HepG2 (cell line): ENCODE results near the gene EMILIN1. TPM values are rescaled to one million over a fixed set of nuclear protein-coding genes. Genes with fewer than 3 reads are reported as not detected.
A peak's percentile ranks its signal among the peaks of the same experiment; 100 is the strongest.

Source experiments
- ARNT2 ChIP-seq: sonication (generic); formaldehyde crosslinking; IDR thresholded peaks from 2 replicates; pipeline ENCODE4 v1.8.0; 2022; ENCODE audit warnings: mild to moderate bottlenecking, low read depth, missing genetic modification reagents, moderate library complexity
- ATF3 ChIP-seq: sonication (generic); formaldehyde crosslinking; IDR thresholded peaks from 2 replicates; pipeline ENCODE4 v1.4.0; 2020; ENCODE audit warnings: missing genetic modification reagents
- BCL3 ChIP-seq: sonication (generic); formaldehyde crosslinking; IDR thresholded peaks from 2 replicates; pipeline ENCODE4 v1.5.1; 2020; ENCODE audit warnings: mild to moderate bottlenecking, missing genetic modification reagents, moderate library complexity
- CBX1 ChIP-seq: IDR thresholded peaks from one replicate; pipeline ENCODE4 v1.6.1; 2016; ENCODE audit warnings: antibody characterized with exemption, low read depth
- DDIT3 ChIP-seq: sonication (generic); formaldehyde crosslinking; IDR thresholded peaks from 2 replicates; pipeline ENCODE4 v1.4.0; 2020; ENCODE audit warnings: mild to moderate bottlenecking, missing genetic modification reagents
- FOSL2 ChIP-seq: sonication (generic); formaldehyde crosslinking; IDR thresholded peaks from 2 replicates; pipeline ENCODE4 v1.4.0; 2020; ENCODE audit warnings: missing genetic modification reagents
- FOXO1 ChIP-seq: sonication (generic); formaldehyde crosslinking; IDR thresholded peaks from 2 replicates; pipeline ENCODE4 v1.4.0; 2020; ENCODE audit warnings: missing genetic modification reagents
- HMGA1 ChIP-seq: sonication (generic); formaldehyde crosslinking; conservative IDR thresholded peaks from 2 replicates; pipeline ENCODE4 v1.4.0; 2020; ENCODE audit warnings: missing genetic modification reagents
- HNRNPK ChIP-seq: fragments of 200-400 bp; formaldehyde crosslinking; IDR thresholded peaks from 2 replicates; pipeline ENCODE4 v1.6.1; 2018; ENCODE audit warnings: low read length, low read depth, moderate library complexity, mild to moderate bottlenecking; ENCODE audit not compliant: poor library complexity, severe bottlenecking
- HNRNPLL ChIP-seq: fragments of 200-400 bp; formaldehyde crosslinking; IDR thresholded peaks from 2 replicates; pipeline ENCODE4 v1.6.1; 2017; ENCODE audit warnings: mild to moderate bottlenecking, low read depth, low read length; ENCODE audit not compliant: poor library complexity, severe bottlenecking
- KDM3A ChIP-seq: IDR thresholded peaks from 2 replicates; pipeline ENCODE4 v1.6.1; 2018; ENCODE audit warnings: low read depth, missing compliant biosample characterization
- MATR3 ChIP-seq: sonication (generic); formaldehyde crosslinking; IDR thresholded peaks from 2 replicates; pipeline ENCODE4 v1.4.0; 2020; ENCODE audit warnings: missing genetic modification reagents
- PAX8 ChIP-seq: sonication (generic); formaldehyde crosslinking; IDR thresholded peaks from 2 replicates; pipeline ENCODE4 v1.8.0; 2022; ENCODE audit warnings: mild to moderate bottlenecking, missing genetic modification reagents, borderline replicate concordance
- PHF8 ChIP-seq: sonication (generic); formaldehyde crosslinking; IDR thresholded peaks from 2 replicates; pipeline ENCODE4 v1.5.0; 2020; ENCODE audit warnings: missing genetic modification reagents
- PPARG ChIP-seq: conservative IDR thresholded peaks from 2 replicates; pipeline ENCODE4 v1.6.1; 2016; ENCODE audit warnings: missing biosample characterization, missing genetic modification reagents
- RFXAP ChIP-seq: sonication (generic); formaldehyde crosslinking; IDR thresholded peaks from 2 replicates; pipeline ENCODE4 v1.4.0; 2020; ENCODE audit warnings: missing genetic modification reagents, borderline replicate concordance
- SALL2 ChIP-seq: sonication (generic); formaldehyde crosslinking; IDR thresholded peaks from 2 replicates; pipeline ENCODE4 v1.8.1; 2023; ENCODE audit warnings: mild to moderate bottlenecking, missing genetic modification reagents, inconsistent platforms
- SNAPC2 ChIP-seq: sonication (generic); formaldehyde crosslinking; IDR thresholded peaks from 2 replicates; pipeline ENCODE4 v1.8.1; 2022; ENCODE audit warnings: mild to moderate bottlenecking, missing genetic modification reagents
- ZBTB3 ChIP-seq: sonication (generic); formaldehyde crosslinking; IDR thresholded peaks from 2 replicates; pipeline ENCODE4 v1.4.0; 2020; ENCODE audit warnings: low read depth, mild to moderate bottlenecking, moderate library complexity, missing genetic modification reagents, borderline replicate concordance
- ZBTB42 ChIP-seq: sonication (generic); formaldehyde crosslinking; IDR thresholded peaks from 2 replicates; pipeline ENCODE4 v1.5.0; 2020; ENCODE audit warnings: mild to moderate bottlenecking, missing genetic modification reagents
- ZBTB7B ChIP-seq: sonication (generic); formaldehyde crosslinking; IDR thresholded peaks from 2 replicates; pipeline ENCODE4 v1.4.0; 2020; ENCODE audit warnings: missing genetic modification reagents
- ZNF446 ChIP-seq: sonication (generic); formaldehyde crosslinking; IDR thresholded peaks from 2 replicates; pipeline ENCODE4 v1.5.0; 2020; ENCODE audit warnings: mild to moderate bottlenecking, missing genetic modification reagents
- ZNF703 ChIP-seq: sonication (generic); formaldehyde crosslinking; IDR thresholded peaks from 2 replicates; pipeline ENCODE4 v1.5.1; 2020; ENCODE audit warnings: missing genetic modification reagents, mild to moderate bottlenecking, moderate library complexity, borderline replicate concordance
- ZSCAN29 ChIP-seq: sonication (generic); formaldehyde crosslinking; conservative IDR thresholded peaks from 2 replicates; pipeline ENCODE4 v1.4.0; 2020; ENCODE audit warnings: mild to moderate bottlenecking, missing genetic modification reagents
- polyA plus RNA-seq, 8 experiments: library from polyadenylated mRNA; depleted of rRNA in 3 of 8; stranded (reverse) in 7 of 8; unstranded in 1 of 8; fragments of >200 nt; fragmentation: Illumina TruSeq in 4 of 8; extraction: Trizol in 4 of 8; gene quantifications; 2 replicates each; pipeline versions ENCODE4 v1.2.1 to v1.2.3, GENCODE V29; 2011 to 2016; ENCODE audit warnings: low read depth in 4 of 8, missing spikeins in 1 of 8, mixed read lengths in 1 of 8; ENCODE audit not compliant: insufficient read depth in 1 of 8
- total RNA-seq, 5 experiments: library from RNA; depleted of rRNA; stranded (reverse); fragments of >200 nt; fragmentation: Illumina TruSeq; extraction: Trizol; gene quantifications; 2 replicates each; pipeline ENCODE4 v1.2.3, GENCODE V29; 2016; ENCODE audit warnings: low read depth in 1 of 5
- TF ChIP-seq, protein P1 (sequence below): sonication (generic); formaldehyde crosslinking; IDR thresholded peaks from 2 replicates; pipeline ENCODE4 v1.4.0; 2020; ENCODE audit warnings: missing genetic modification reagents

EMILIN1 gene
- total and polyA plus RNA-seq, 2 of the 13 experiments (the other 11 are each of a cell fraction or from before 2014, with no cell fraction given): 8.1 to 9.7 TPM

- TF ChIP-seq BCL3 (CRISPR knock-in tag): 0 out of 2 replicates have a peak, but pooled peaks have one; percentile 52
- TF ChIP-seq CBX1: peak; percentile 78
- 0 out of 2 replicates have a peak, but pooled peaks have one; percentile 83 for TF ChIP-seq ZNF446
- no peak for TF ChIP-seq MATR3 (CRISPR knock-in tag)
- peak; percentile 35 for TF ChIP-seq FOSL2 (CRISPR knock-in tag)
- no peak for TF ChIP-seq HMGA1 (CRISPR knock-in tag)
- TF ChIP-seq ARNT2 (CRISPR knock-in tag): peak; percentile 98
- TF ChIP-seq SALL2: peak; percentile 73; the same call in 1 of the 2 replicates
- TF ChIP-seq, protein P1, sequence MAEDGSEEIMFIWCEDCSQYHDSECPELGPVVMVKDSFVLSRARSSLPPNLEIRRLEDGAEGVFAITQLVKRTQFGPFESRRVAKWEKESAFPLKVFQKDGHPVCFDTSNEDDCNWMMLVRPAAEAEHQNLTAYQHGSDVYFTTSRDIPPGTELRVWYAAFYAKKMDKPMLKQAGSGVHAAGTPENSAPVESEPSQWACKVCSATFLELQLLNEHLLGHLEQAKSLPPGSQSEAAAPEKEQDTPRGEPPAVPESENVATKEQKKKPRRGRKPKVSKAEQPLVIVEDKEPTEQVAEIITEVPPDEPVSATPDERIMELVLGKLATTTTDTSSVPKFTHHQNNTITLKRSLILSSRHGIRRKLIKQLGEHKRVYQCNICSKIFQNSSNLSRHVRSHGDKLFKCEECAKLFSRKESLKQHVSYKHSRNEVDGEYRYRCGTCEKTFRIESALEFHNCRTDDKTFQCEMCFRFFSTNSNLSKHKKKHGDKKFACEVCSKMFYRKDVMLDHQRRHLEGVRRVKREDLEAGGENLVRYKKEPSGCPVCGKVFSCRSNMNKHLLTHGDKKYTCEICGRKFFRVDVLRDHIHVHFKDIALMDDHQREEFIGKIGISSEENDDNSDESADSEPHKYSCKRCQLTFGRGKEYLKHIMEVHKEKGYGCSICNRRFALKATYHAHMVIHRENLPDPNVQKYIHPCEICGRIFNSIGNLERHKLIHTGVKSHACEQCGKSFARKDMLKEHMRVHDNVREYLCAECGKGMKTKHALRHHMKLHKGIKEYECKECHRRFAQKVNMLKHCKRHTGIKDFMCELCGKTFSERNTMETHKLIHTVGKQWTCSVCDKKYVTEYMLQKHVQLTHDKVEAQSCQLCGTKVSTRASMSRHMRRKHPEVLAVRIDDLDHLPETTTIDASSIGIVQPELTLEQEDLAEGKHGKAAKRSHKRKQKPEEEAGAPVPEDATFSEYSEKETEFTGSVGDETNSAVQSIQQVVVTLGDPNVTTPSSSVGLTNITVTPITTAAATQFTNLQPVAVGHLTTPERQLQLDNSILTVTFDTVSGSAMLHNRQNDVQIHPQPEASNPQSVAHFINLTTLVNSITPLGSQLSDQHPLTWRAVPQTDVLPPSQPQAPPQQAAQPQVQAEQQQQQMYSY (CRISPR knock-in tag): peak; percentile 73
- no peak for TF ChIP-seq DDIT3
- peak; percentile 58 for TF ChIP-seq ATF3 (CRISPR knock-in tag)
- peak; percentile 36 for TF ChIP-seq HNRNPLL
- 0 out of 2 replicates have a peak, but pooled peaks have one; percentile 4 for TF ChIP-seq ZSCAN29
- peak; percentile 80; the same call in 1 of the 2 replicates for TF ChIP-seq ZBTB3 (CRISPR knock-in tag)
- no peak for TF ChIP-seq ZBTB42 (CRISPR knock-in tag)
- TF ChIP-seq ZNF703 (CRISPR knock-in tag): 0 out of 2 replicates have a peak, but pooled peaks have one; percentile 65
- TF ChIP-seq RFXAP (CRISPR knock-in tag): peak; percentile 91; the same call in 1 of the 2 replicates
- peak; percentile 1; the same call in 1 of the 2 replicates for TF ChIP-seq PAX8 (CRISPR knock-in tag)
- peak; percentile 89 for TF ChIP-seq KDM3A (CRISPR knock-in tag)
- peak; percentile 67; the same call in 1 of the 2 replicates for TF ChIP-seq PHF8 (CRISPR knock-in tag)
- peak; percentile 71 for TF ChIP-seq FOXO1
- peak; percentile 75 for TF ChIP-seq PPARG (CRISPR knock-in tag)
- TF ChIP-seq ZBTB7B (CRISPR knock-in tag): peak; percentile 72; the same call in 1 of the 2 replicates
- peak; percentile 50; the same call in 1 of the 2 replicates for TF ChIP-seq SNAPC2 (CRISPR knock-in tag)
- peak; percentile 42 for TF ChIP-seq HNRNPK
Observed at GRCh38 chr2:27086090-27086723, 7.8 kb downstream of the EMILIN1 start (continued).
